OCI-LY3 (cell line): ENCODE measurements around the gene CD84.

Experiments used
- EZH2phosphoT487 ChIP-seq: fragments of 200-600 bp; shearing (Covaris generic); IDR thresholded peaks from 2 replicates; pipeline ENCODE4 v1.6.1; 2018; ENCODE audit warnings: antibody characterized with exemption, mixed run types, low read depth
- TF ChIP-seq, protein P1 (sequence below): fragments of 200-600, 300-600 bp; sonication (generic); IDR thresholded peaks from 2 replicates; pipeline ENCODE4 v1.5.1; 2014; ENCODE audit warnings: antibody characterized with exemption, low read length, low read depth

DNA sequence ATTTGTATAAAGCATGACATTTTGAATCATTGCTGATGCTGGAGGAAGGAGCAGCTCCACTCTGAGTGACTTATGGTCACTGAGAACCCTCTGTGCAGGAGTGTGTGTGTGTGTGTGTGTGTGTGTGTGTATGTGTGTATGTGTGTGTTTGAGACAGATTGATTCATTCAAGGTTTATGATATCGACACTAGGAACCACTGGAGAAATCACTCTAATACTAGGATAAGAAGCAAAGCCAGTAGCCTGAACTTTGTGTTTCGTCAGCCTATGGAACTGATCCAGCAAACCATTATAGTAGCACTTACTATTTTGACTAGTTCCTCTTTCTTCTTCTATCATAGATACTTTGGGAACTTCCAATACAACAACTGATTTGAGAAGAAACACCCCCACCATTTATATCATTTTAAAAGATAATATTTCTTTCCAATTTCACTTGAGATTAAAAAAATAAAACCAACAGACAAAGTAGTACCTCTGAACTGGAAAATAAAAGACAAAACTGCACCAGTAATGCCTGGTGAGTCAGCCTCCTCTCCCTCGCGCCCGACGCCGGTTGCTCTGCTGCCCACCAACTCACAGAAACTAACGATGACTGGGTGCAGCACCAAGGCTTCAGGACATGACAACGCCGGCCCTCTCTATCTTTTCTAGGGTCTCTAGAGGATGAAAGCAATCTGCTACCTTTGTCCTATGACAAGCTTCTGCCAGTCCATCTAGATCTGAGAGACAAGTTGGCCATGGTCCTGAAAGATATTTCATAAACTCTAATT lies 46.6 kb upstream of the CD84 start:
- TF ChIP-seq, protein P1, sequence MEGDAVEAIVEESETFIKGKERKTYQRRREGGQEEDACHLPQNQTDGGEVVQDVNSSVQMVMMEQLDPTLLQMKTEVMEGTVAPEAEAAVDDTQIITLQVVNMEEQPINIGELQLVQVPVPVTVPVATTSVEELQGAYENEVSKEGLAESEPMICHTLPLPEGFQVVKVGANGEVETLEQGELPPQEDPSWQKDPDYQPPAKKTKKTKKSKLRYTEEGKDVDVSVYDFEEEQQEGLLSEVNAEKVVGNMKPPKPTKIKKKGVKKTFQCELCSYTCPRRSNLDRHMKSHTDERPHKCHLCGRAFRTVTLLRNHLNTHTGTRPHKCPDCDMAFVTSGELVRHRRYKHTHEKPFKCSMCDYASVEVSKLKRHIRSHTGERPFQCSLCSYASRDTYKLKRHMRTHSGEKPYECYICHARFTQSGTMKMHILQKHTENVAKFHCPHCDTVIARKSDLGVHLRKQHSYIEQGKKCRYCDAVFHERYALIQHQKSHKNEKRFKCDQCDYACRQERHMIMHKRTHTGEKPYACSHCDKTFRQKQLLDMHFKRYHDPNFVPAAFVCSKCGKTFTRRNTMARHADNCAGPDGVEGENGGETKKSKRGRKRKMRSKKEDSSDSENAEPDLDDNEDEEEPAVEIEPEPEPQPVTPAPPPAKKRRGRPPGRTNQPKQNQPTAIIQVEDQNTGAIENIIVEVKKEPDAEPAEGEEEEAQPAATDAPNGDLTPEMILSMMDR, result no peak
- TF ChIP-seq EZH2phosphoT487, result no peak
